Gastrocnemius medialis (tissue), 4 donors: ENCODE results near the gene MAS1.

Source experiments
- POLR2A ChIP-seq, 2 donors: fragments of 450-650 bp; IDR thresholded peaks; one replicate each; pipeline ENCODE4 v1.6.1; 2017; ENCODE audit warnings: antibody characterized with exemption in 2 of 2, mild to moderate bottlenecking in 2 of 2, moderate library complexity in 2 of 2
- TF ChIP-seq, protein P1 (sequence below), 5 experiments: fragments of 450-650 bp in 3 of 5; fragments of 200-600 bp in 2 of 5; sonication (generic) in 2 of 5; IDR thresholded peaks in 4 of 5; conservative IDR thresholded peaks in 1 of 5; 1 replicate in 4 of 5; 2 replicates in 1 of 5; pipeline ENCODE4 v1.5.1; 2016 to 2019; ENCODE audit warnings: antibody characterized with exemption in 5 of 5, mild to moderate bottlenecking in 3 of 5, moderate library complexity in 3 of 5

DNA sequence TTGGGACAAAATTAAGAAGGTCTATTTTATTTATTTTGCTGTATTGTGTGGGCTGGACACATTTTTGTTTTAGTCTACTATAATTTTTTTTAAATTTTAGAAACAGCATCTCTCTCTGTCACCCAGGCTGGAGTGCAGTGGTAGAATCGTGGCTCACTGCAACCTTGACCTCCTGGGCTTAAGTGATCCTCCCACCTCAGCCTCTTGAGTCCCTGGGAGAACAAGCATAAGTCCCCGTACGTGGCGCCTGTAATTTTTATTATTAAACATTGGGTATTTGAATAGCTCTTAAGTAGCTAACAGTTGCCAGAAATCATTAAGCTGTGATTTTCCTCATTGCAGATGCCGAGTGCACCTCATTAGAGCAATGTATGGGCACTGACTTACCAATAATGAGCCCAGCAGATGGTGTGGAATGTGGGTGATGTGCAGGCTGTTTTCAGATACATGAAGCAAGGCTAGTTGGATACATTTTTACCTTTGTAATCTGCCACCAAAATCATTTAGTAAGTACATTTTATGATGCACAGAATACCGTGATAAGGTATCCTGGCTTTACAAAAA is 10.3 kb upstream of the MAS1 start:
- TF ChIP-seq, protein P1, sequence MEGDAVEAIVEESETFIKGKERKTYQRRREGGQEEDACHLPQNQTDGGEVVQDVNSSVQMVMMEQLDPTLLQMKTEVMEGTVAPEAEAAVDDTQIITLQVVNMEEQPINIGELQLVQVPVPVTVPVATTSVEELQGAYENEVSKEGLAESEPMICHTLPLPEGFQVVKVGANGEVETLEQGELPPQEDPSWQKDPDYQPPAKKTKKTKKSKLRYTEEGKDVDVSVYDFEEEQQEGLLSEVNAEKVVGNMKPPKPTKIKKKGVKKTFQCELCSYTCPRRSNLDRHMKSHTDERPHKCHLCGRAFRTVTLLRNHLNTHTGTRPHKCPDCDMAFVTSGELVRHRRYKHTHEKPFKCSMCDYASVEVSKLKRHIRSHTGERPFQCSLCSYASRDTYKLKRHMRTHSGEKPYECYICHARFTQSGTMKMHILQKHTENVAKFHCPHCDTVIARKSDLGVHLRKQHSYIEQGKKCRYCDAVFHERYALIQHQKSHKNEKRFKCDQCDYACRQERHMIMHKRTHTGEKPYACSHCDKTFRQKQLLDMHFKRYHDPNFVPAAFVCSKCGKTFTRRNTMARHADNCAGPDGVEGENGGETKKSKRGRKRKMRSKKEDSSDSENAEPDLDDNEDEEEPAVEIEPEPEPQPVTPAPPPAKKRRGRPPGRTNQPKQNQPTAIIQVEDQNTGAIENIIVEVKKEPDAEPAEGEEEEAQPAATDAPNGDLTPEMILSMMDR (IDR thresholded peaks at IDR 0.05 in 4 of 5, conservative IDR thresholded peaks at IDR 0.05 in 1 of 5): no peak
- TF ChIP-seq POLR2A (IDR thresholded peaks at IDR 0.05): no peak
